H1 (cell line): Measurements from ENCODE around the gene KYNU. TPM values are rescaled to one million over a fixed set of nuclear protein-coding genes. Genes with fewer than 3 reads are reported as not detected.

Experiments
- CTCF ChIA-PET: fragments of 300-600 bp; sonication (Branson Sonifier 250); formaldehyde crosslinking; loops from one replicate; lab custom pipeline; 2021; ENCODE audit not compliant: partially characterized antibody; lab: Charles Lee
- POLR2A ChIA-PET: fragments of 300-600 bp; sonication (Branson Sonifier 250); formaldehyde crosslinking; loops from one replicate; lab custom pipeline; 2021; ENCODE audit warnings: inconsistent platforms; ENCODE audit not compliant: partially characterized antibody; lab: Charles Lee
- DNase-seq, 2 experiments: peaks; one replicate each; pipeline versions ENCODE4 v3.0.0 to v3.0.0-alpha.2; 2010 to 2022; ENCODE audit warnings: low spot score in 2 of 2, low read depth in 1 of 2, mixed read lengths in 1 of 2
- FAIRE-seq: peaks from 2 replicates; lab custom pipeline; 2011; peaks lifted over from hg19 to GRCh38; lab: Jason Lieb, UNC
- H2AFZ ChIP-seq: 2 replicates; pipeline ENCODE4 v1.8.1; 2012; ENCODE audit warnings: low read length, inconsistent platforms
- H2AK5ac ChIP-seq: 2 replicates; pipeline ENCODE4 v1.6.1; 2013; ENCODE audit warnings: low read depth, low read length
- H2BK120ac ChIP-seq: replicated peaks from 2 replicates; pipeline ENCODE3; 2013; ENCODE audit warnings: low read depth, low read length, inconsistent platforms
- H2BK12ac ChIP-seq: 2 replicates; pipeline ENCODE4 v1.6.1; 2013; ENCODE audit warnings: low read depth, low read length
- H2BK15ac ChIP-seq: 2 replicates; pipeline ENCODE4 v1.6.1; 2013; ENCODE audit warnings: low read length
- H2BK20ac ChIP-seq: 2 replicates; pipeline ENCODE4 v1.6.1; 2013; ENCODE audit warnings: low read length
- H2BK5ac ChIP-seq: 2 replicates; pipeline ENCODE4 v1.6.1; 2013; ENCODE audit warnings: low read depth, low read length
- H3K14ac ChIP-seq: 2 replicates; pipeline ENCODE4 v1.6.1; 2013; ENCODE audit warnings: inconsistent platforms; ENCODE audit not compliant: insufficient read length
- H3K18ac ChIP-seq: 2 replicates; pipeline ENCODE4 v1.6.1; 2013; ENCODE audit warnings: low read length; ENCODE audit errors: extremely low read depth
- H3K23ac ChIP-seq: 2 replicates; pipeline ENCODE4 v1.6.1; 2013; ENCODE audit warnings: inconsistent platforms; ENCODE audit not compliant: insufficient read length
- H3K23me2 ChIP-seq: 2 replicates; pipeline ENCODE4 v1.6.1; 2013; ENCODE audit warnings: low read depth, low read length
- H3K27ac ChIP-seq: 2 replicates; pipeline ENCODE4 v1.6.1; 2011; ENCODE audit warnings: low read depth, low read length, inconsistent platforms
- H3K27me3 ChIP-seq, 4 experiments: replicated peaks in 1 of 4; 1 replicate in 1 of 4; 2 replicates in 3 of 4; pipeline versions ENCODE4 v1.6.1 to v1.8.1; 2011 to 2013; ENCODE audit warnings: low read length in 3 of 4, mild to moderate bottlenecking in 3 of 4, inconsistent platforms in 2 of 4, mixed read lengths in 2 of 4, moderate library complexity in 1 of 4; ENCODE audit not compliant: control insufficient read depth in 3 of 4, insufficient read depth in 3 of 4; ENCODE audit errors: extremely low read depth in 1 of 4
- H3K36me3 ChIP-seq, 4 experiments: 2 replicates each; pipeline versions ENCODE4 v1.6.1 to v1.8.1; 2011 to 2013; ENCODE audit warnings: mild to moderate bottlenecking in 4 of 4, low read length in 3 of 4, moderate library complexity in 2 of 4, control low read depth in 1 of 4, inconsistent platforms in 1 of 4; ENCODE audit not compliant: insufficient read depth in 4 of 4, control insufficient read depth in 2 of 4
- H3K4ac ChIP-seq: replicated peaks from 2 replicates; pipeline ENCODE3; 2013; ENCODE audit warnings: low read length, low read depth, mixed read lengths, inconsistent platforms; ENCODE audit not compliant: insufficient read length
- H3K4me1 ChIP-seq, 4 experiments: replicated peaks in 1 of 4; 1 replicate in 1 of 4; 2 replicates in 3 of 4; pipeline versions ENCODE4 v1.6.1 to v1.8.1; 2011 to 2013; ENCODE audit warnings: low read length in 3 of 4, inconsistent platforms in 2 of 4, mixed read lengths in 1 of 4; ENCODE audit not compliant: insufficient read depth in 4 of 4, control insufficient read depth in 3 of 4
- H3K4me2 ChIP-seq, 2 experiments: 2 replicates each; pipeline versions ENCODE4 v1.6.1 to v1.8.1; 2011 to 2013; ENCODE audit warnings: low read depth in 2 of 2, low read length in 2 of 2, control low read depth in 1 of 2, inconsistent platforms in 1 of 2, mild to moderate bottlenecking in 1 of 2; ENCODE audit not compliant: insufficient read depth in 1 of 2
- H3K4me3 ChIP-seq, 4 experiments: fragments of 200-600, 300-600 bp in 1 of 4; sonication (generic), shearing (Covaris generic), sonication (Bioruptor Twin) in 1 of 4; 2 replicates each; pipeline versions ENCODE4 v1.5.1 to v1.8.1; 2011 to 2016; ENCODE audit warnings: low read length in 4 of 4, low read depth in 3 of 4, control low read depth in 2 of 4, inconsistent platforms in 2 of 4, mild to moderate bottlenecking in 2 of 4, mixed read lengths in 1 of 4, moderate library complexity in 1 of 4; ENCODE audit not compliant: insufficient read depth in 2 of 4; ENCODE audit errors: extremely low read depth in 1 of 4
- H3K56ac ChIP-seq: replicated peaks from 2 replicates; pipeline ENCODE3; 2013; ENCODE audit warnings: low read depth, mild to moderate bottlenecking, mixed read lengths, low read length, inconsistent platforms; ENCODE audit not compliant: insufficient read length
- H3K79me1 ChIP-seq: 2 replicates; pipeline ENCODE4 v1.6.1; 2013; ENCODE audit warnings: low read depth, low read length, control low read depth
- H3K79me2 ChIP-seq, 2 experiments: 2 replicates each; pipeline versions ENCODE4 v1.6.1 to v1.8.1; 2012 to 2013; ENCODE audit warnings: low read length in 2 of 2, mild to moderate bottlenecking in 2 of 2, inconsistent platforms in 1 of 2; ENCODE audit not compliant: insufficient read depth in 2 of 2, control insufficient read depth in 1 of 2
- H3K9ac ChIP-seq, 4 experiments: replicated peaks in 1 of 4; 1 replicate in 1 of 4; 2 replicates in 3 of 4; pipeline versions ENCODE4 v1.6.1 to v1.8.1; 2011 to 2013; ENCODE audit warnings: low read depth in 3 of 4, low read length in 3 of 4, control low read depth in 2 of 4, mild to moderate bottlenecking in 2 of 4, moderate library complexity in 2 of 4, inconsistent platforms in 1 of 4; ENCODE audit errors: extremely low read depth in 1 of 4
- H3K9me3 ChIP-seq, 2 experiments: 2 replicates each; pipeline versions ENCODE4 v1.6.1 to v1.8.1; 2012 to 2013; ENCODE audit warnings: mild to moderate bottlenecking in 2 of 2, moderate library complexity in 2 of 2, control low read depth in 1 of 2, inconsistent platforms in 1 of 2, low read depth in 1 of 2, low read length in 1 of 2, mixed read lengths in 1 of 2; ENCODE audit not compliant: insufficient read depth in 2 of 2
- H4K20me1 ChIP-seq, 2 experiments: replicated peaks in 1 of 2; 2 replicates each; pipeline versions ENCODE3 to v1.8.1; 2011 to 2013; ENCODE audit warnings: inconsistent platforms in 2 of 2, low read length in 2 of 2, mild to moderate bottlenecking in 1 of 2; ENCODE audit not compliant: insufficient read depth in 2 of 2, control insufficient read depth in 1 of 2
- H4K5ac ChIP-seq: 2 replicates; pipeline ENCODE4 v1.6.1; 2013; ENCODE audit warnings: low read length, low read depth, mixed read lengths, inconsistent platforms; ENCODE audit not compliant: insufficient read length
- H4K8ac ChIP-seq: 2 replicates; pipeline ENCODE4 v1.8.0; 2013; ENCODE audit warnings: mild to moderate bottlenecking, moderate library complexity, low read length, inconsistent platforms; ENCODE audit not compliant: insufficient read depth; ENCODE audit errors: extremely low read depth
- H4K91ac ChIP-seq: replicated peaks from 2 replicates; pipeline ENCODE3; 2013; ENCODE audit warnings: low read length, mixed read lengths, inconsistent platforms; ENCODE audit not compliant: insufficient read length
- ASH2L ChIP-seq: fragments of 200-600, 300-600 bp; sonication (generic); IDR thresholded peaks from one replicate; pipeline ENCODE4 v1.7.1; 2017; ENCODE audit warnings: low read length
- ATF2 ChIP-seq: IDR thresholded peaks from 2 replicates; pipeline ENCODE4 v1.6.1; 2012; ENCODE audit warnings: low read length, inconsistent platforms
- CBX8 ChIP-seq: fragments of 300-800, 300-1000 bp; sonication (generic); IDR thresholded peaks from 2 replicates; pipeline ENCODE4 v1.7.1; 2016; ENCODE audit warnings: low read depth, low read length, borderline replicate concordance
- CEBPB ChIP-seq: IDR thresholded peaks from 2 replicates; pipeline ENCODE4 v1.6.1; 2012; ENCODE audit warnings: low read depth, low read length
- HDAC2 ChIP-seq, 2 experiments: fragments of 300-600 bp in 1 of 2; sonication (generic) in 1 of 2; IDR thresholded peaks; 2 replicates each; pipeline ENCODE4 v1.6.1; 2011 to 2012; ENCODE audit warnings: low read depth in 2 of 2, low read length in 2 of 2, mild to moderate bottlenecking in 2 of 2, moderate library complexity in 2 of 2, borderline replicate concordance in 1 of 2, inconsistent platforms in 1 of 2
- JUN ChIP-seq: IDR thresholded peaks from 2 replicates; pipeline ENCODE4 v1.6.1; 2011; ENCODE audit warnings: low read depth, mild to moderate bottlenecking, improper control_type of control experiment, low read length
- KDM4A ChIP-seq: IDR thresholded peaks from one replicate; pipeline ENCODE4 v1.7.1; 2012; ENCODE audit warnings: low read depth, mild to moderate bottlenecking, moderate library complexity, low read length, inconsistent platforms; ENCODE audit not compliant: severe bottlenecking
- NANOG ChIP-seq: IDR thresholded peaks from 2 replicates; pipeline ENCODE4 v1.6.1; 2011; ENCODE audit warnings: low read length, low read depth, mild to moderate bottlenecking, inconsistent platforms; ENCODE audit not compliant: insufficient read depth, poor library complexity, severe bottlenecking
- RBBP5 ChIP-seq: IDR thresholded peaks from 2 replicates; pipeline ENCODE4 v1.7.1; 2012; ENCODE audit warnings: low read depth, mild to moderate bottlenecking, inconsistent platforms, low read length, moderate library complexity, borderline replicate concordance
- RFX5 ChIP-seq: IDR thresholded peaks from 2 replicates; pipeline ENCODE4 v1.6.1; 2011; ENCODE audit warnings: low read depth, low read length, improper control_type of control experiment, borderline replicate concordance
- SP4 ChIP-seq: IDR thresholded peaks from 2 replicates; pipeline ENCODE4 v1.6.1; 2012; ENCODE audit warnings: low read length, inconsistent platforms
- TAF1 ChIP-seq: IDR thresholded peaks from 2 replicates; pipeline ENCODE4 v1.6.1; 2011; ENCODE audit warnings: mild to moderate bottlenecking, low read depth, low read length
- WGBS, 2 experiments: shearing (Covaris generic) in 1 of 2; methylation state at CpG; one replicate each; pipeline versions ENCODE4 v1.1.6 to v1.1.7; 2013 to 2015; ENCODE audit warnings: low lambda C conversion rate in 2 of 2, mixed read lengths in 2 of 2, inconsistent platforms in 1 of 2, low coverage in 1 of 2, missing lambda C conversion rate in 1 of 2; ENCODE audit not compliant: insufficient replicate concordance in 2 of 2, insufficient coverage in 1 of 2, insufficient read length in 1 of 2; ENCODE audit errors: extremely low coverage in 1 of 2, missing lambda C conversion rate in 1 of 2; 5-methylcytosine and 5-hydroxymethylcytosine counted together
- polyA plus RNA-seq, 7 experiments: library from polyadenylated mRNA; depleted of rRNA in 3 of 7; stranded (reverse) in 5 of 7; unstranded in 2 of 7; fragments of >200 nt in 5 of 7; fragments of 200-250 nt in 2 of 7; gene quantifications; 1 replicate in 5 of 7; 2 replicates in 1 of 7; 4 replicates in 1 of 7; pipeline versions ENCODE4 v1.2.1 to v1.2.3, GENCODE V29; 2011 to 2013; ENCODE audit warnings: missing spikeins in 2 of 7, mixed read lengths in 2 of 7
- total RNA-seq: library from RNA; stranded (reverse); fragmentation: NEBNext Ultra II Directional; extraction: Animal tissue kit (Norgen Biotek cat#: 25700); gene quantifications from 2 replicates; pipeline ENCODE4 v1.2.1, GENCODE V29; 2021
- TF ChIP-seq, protein P1 (sequence below): IDR thresholded peaks from 2 replicates; pipeline ENCODE4 v1.6.1; 2012; ENCODE audit warnings: inconsistent platforms

KYNU gene
- total and polyA plus RNA-seq, 2 of the 8 experiments (the other 6 are each of a cell fraction or from before 2014, with no cell fraction given), result 0.09 to 0.13 TPM

DNA sequence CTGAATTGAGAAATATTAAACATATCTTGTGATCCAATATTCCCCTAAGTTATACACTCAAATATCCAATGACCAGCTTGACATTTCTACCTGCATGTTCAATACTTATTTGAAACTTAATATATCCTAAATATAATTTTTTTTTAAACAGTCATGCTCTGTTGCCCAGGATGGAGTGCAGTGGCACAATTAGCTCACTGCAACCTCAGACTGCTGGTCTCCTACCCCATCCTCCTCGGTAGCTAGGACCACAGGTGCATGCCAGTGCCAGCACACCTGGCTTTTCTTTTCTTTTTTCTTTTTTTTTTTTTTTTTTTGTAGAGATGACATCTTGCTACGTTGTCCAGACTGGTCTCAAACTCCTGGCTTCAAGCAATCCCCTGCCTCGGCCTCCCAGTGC, 4.2 kb downstream of the KYNU start:
- no peaks in the 10 kb centered on the region for H3K36me3 ChIP-seq
- H2BK5ac ChIP-seq, result no peak overlapping the region
- no peak overlapping the region for H4K8ac ChIP-seq
- H3K27ac ChIP-seq, result no peak overlapping the region
- no peak overlapping the region for H4K91ac ChIP-seq
- FAIRE-seq (no peak), DNase-seq (no peak)
- H3K4ac ChIP-seq, result no peak overlapping the region
- H3K18ac ChIP-seq, result no peak overlapping the region
- H3K79me1 ChIP-seq, result no peaks in the 10 kb centered on the region
- H2BK12ac ChIP-seq, result no peak overlapping the region
- no peak overlapping the region for H2BK15ac ChIP-seq
- H4K20me1 ChIP-seq, result no peaks in the 10 kb centered on the region
- no peaks in the 10 kb centered on the region for H3K27me3 ChIP-seq
- 94% methylated on average over 3 of the region's 3 CpGs; no CpG with 5 or more reads in 1 of the 2 experiments for WGBS, 2 experiments
- no peak overlapping the region for H3K14ac ChIP-seq
- no peaks in the 10 kb centered on the region; a peak in 1 of 4 replicates for H3K9me3 ChIP-seq
- H3K23ac ChIP-seq, result no peak overlapping the region
- H4K5ac ChIP-seq, result no peak overlapping the region
- H3K4me3 ChIP-seq, result no peak overlapping the region
- no peak overlapping the region for H3K56ac ChIP-seq
- H3K4me1 ChIP-seq, result no peaks in the 10 kb centered on the region
- no peak overlapping the region for H3K9ac ChIP-seq
- no peak overlapping the region for H2BK120ac ChIP-seq
- CTCF ChIA-PET, result no interaction called here
- no peak overlapping the region for H2BK20ac ChIP-seq
- H3K79me2 ChIP-seq, result no peaks in the 10 kb centered on the region
- H3K23me2 ChIP-seq, result no peaks in the 10 kb centered on the region; the same call in 1 of the 2 replicates
- no peak overlapping the region for H3K4me2 ChIP-seq
- H2AFZ ChIP-seq, result no peak overlapping the region
- POLR2A ChIA-PET, result no interaction called here
- H2AK5ac ChIP-seq, result no peak overlapping the region
- TF ChIP-seq NANOG (no peak), RBBP5 (no peak), HDAC2 (IDR thresholded peaks at IDR 0.05; ENCODE audit: borderline replicate concordance in 1 of 2, low read depth in 2 of 2, low read length in 2 of 2) (no peak), TAF1 (no peak), CBX8 (no peak), JUN (no peak), CEBPB (no peak), KDM4A (no peak), ASH2L (no peak), RFX5 (no peak), SP4 (no peak), ATF2 (no peak)
- TF ChIP-seq, protein P1, sequence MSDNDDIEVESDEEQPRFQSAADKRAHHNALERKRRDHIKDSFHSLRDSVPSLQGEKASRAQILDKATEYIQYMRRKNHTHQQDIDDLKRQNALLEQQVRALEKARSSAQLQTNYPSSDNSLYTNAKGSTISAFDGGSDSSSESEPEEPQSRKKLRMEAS, result no peak
